ENCODE results near the gene SAFB2. TPM values are rescaled to one million over a fixed set of nuclear protein-coding genes. Genes with fewer than 3 reads are reported as not detected.
A peak's percentile ranks its signal among the peaks of the same experiment; 100 is the strongest.

SAFB2 gene
- 16.6 and 24.2 TPM in 2 replicates for total RNA-seq

DNA sequence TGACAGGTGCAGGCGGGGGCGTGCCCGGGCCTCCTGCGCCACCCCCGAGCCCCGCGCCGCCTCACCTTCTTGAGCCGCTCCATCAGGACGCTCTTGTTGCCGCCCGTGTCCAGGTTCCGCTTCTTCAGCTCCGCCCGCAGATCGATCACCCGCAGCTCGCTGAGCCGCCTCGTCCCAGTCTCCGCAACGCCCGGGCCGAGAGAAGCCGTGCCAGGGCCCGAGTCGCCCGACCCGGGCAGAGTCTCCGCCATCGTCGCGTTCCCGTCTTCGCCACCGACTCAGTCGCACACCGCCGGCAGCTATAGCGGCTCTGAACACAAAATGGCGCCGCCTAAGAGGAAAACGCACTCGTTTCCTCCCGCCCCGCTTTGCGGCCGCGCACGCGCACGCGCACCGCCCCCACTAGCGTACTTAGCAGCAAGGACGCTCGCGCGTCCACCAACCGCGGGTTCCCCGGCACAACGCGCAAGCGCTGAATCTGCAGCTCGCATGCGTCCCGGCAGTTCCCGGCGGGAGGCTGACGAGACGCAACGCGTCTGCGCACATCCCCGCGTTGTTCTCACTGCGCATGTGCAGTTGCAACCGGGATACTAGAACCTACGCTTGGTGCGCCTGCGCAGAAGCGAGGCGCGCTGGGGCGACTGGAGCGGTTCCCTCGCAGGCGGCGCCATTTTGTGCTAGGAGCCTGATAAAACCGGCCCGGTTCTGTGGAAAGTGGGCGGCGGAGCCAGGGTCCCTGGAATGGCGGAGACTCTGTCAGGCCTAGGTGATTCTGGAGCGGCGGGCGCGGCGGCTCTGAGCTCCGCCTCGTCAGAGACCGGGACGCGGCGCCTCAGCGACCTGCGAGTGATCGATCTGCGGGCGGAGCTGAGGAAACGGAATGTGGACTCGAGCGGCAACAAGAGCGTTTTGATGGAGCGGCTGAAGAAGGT is at the start of gene SAFB2, which contains the start of gene SAFB:
SAFB2 (minus strand) TSS at position 312 of the 932 bp plus-strand sequence; CDS start at position 251, 61 bp downstream.
SAFB (plus strand) TSS at position 619 of the 932 bp plus-strand sequence; CDS start at position 742, 123 bp downstream.
- DNase-seq (ENCODE audit: low read depth in 2 of 2) = peak; percentile 100

DNA sequence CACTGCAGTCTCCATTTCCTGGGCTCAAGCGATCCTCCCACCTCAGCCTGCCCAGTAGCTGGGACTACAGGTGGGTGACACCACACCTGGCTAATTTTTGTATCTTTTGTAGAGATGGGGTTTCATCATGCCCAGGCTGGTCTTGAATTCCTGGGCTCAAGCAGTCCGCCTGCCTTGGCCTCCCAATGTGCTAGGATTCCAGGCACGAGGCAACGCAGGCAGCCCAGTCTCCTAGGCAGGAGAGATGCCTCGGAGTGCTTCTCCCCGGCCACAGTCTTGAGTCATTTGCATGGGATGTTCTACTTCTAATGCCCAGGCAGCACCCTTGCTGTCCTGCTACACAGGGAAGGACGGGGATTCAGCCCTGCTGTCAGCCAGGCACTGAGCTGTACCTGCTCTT is 49.0 kb upstream of the SAFB2 start:
- DNase-seq (ENCODE audit: low read depth in 2 of 2) = no peak

DNA sequence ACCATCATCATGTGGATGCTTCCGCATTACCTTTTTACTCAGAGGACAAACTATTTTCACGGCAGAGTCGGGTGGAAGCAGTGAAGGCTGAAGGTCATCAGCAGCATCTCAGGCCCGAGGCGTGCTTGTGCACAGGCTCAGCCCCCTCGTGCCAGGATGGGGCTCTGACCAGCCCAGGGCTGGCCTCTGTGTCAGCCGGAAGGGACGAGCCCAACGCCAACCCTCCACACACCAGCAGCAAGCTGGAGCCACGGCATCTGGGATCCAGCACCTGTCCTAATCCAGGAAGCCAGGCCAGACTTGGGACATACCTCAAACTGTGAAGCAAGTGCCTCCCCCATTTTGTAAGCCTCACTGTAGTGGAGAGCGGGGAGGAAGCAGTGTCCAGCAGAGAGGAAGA is 46.6 kb upstream of the SAFB2 start:
- DNase-seq (ENCODE audit: low read depth in 2 of 2) = no peak

DNA sequence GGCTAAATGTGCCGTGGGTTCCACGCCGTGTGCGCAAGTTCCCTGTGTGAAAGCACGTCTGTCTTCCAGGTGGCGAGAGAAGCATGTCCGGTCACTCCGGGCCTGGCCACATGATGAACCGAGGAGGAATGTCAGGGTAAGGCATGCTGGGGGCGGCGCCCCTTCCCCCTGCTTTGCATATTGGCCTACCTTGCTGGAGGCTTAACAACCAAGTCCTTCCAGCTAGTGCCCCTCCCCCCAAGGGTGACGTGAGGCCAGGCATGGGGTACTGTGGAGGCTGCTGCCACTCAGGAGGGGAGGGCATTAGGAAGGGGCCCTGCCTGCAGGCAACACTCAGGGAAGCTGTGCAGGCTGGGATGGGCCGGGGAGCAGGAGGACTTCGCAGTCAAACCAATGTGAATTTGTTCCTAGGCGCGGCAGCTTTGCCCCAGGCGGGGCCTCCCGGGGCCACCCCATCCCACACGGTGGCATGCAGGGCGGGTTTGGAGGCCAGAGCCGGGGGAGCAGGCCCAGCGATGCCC is 45.2 kb upstream of the SAFB2 start:
- DNase-seq (ENCODE audit: low read depth in 2 of 2) = no peak

DNA sequence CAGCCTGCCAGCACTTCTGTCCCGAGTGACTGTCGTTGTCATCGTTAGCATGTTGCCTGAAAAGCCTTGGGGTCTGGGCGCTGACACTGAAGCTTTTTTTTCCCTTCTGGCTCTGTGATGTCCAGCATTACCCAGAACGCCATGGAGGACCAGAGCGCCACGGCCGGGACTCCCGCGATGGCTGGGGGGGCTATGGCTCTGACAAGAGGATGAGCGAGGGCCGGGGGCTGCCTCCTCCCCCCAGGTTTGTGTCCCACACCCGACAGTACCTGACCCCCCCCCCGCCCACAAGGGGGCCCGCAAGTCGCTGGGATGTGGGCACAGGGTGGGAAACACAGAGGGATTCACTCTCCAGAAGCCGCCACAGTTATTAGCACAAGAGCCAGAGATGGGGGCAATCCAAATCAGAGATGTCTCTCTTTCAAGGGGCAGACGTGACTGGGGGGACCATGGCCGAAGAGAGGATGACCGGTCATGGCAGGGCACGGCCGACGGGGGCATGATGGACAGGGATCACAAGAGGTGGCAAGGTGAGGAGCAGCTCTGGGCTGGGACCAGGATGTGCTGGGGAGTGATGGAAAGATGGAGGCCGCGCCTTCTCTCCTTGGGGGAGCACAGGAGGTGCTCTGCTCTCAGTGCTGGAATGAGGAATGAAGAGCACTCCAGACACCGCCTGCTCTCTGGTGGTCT is 44.5 kb upstream of the SAFB2 start:
- DNase-seq (ENCODE audit: low read depth in 2 of 2) = no peak

DNA sequence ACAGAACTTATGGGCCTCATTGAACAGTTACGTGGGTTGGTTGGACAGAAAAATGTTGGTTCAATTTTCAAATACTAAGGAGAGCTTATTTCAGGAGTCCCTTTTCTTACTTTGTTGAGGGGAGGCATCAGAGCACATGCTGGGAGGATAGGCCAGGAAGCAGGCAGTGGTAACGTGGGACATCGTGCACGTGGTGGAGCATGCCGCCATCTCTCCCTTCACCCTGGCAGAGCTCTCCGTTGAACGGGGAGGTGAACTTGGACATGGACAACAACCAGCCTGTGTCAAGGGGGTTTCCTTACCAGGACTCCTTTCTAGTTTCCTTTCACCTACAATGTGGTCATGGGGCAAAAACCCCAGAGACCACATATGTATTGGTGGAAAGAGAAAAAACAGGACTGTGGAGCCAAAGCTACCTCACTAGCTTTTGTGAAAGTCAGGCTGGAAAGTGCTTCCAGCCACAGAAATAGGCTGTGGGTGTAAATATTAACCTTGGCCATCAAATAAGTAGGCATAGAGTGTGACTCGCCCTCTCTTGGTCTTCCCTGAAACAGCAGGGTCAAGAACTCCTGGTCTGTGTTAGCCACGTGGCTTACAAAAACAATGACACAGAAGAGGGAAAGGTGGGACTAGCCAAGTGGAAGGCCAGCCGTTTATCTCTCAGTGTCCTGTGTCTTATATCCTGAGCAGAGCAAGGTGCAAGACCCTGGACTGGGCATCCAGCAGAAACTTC is 43.4 kb upstream of the SAFB2 start:
- peak; percentile 61 to 71 for DNase-seq (ENCODE audit: low read depth in 2 of 2)

DNA sequence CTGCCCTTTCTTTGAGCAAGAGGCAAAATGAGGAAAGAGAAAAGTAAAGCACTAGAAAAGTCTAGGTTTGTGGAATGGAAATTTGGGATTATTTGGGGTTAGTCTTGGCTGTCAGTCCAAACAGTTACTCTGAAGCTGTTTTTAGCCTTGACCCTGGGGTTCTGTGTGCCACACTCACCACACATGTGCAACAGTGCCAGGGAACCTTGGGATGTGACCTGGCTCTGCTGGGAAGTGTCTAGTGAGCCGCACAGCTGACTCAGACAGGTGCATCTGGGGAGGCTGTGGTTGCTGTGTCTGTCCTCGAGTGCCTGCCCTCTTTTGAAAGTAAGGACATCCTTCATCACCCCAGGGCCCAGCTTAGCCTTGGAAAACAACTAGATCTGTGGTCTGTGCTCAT is 41.9 kb upstream of the SAFB2 start:
- DNase-seq (ENCODE audit: low read depth in 2 of 2) = no peak

DNA sequence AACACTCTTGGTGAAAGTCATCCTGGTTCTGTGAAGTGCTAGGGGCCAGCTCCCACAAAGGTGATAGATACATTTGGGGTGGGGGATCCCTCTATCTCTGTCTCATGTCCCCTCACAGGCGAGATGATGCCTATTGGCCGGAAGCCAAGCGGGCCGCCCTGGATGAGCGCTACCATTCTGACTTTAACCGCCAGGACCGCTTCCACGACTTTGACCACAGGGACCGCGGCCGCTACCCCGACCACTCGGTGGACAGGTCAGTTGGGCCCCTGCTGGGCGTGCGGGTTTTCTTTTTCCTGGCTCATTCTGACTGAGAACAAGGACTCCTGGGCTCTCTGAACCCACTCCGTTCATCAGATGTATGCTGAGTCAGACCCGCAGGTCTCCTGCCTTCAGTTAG is 41.3 kb upstream of the SAFB2 start:
- no peak for DNase-seq (ENCODE audit: low read depth in 2 of 2)

DNA sequence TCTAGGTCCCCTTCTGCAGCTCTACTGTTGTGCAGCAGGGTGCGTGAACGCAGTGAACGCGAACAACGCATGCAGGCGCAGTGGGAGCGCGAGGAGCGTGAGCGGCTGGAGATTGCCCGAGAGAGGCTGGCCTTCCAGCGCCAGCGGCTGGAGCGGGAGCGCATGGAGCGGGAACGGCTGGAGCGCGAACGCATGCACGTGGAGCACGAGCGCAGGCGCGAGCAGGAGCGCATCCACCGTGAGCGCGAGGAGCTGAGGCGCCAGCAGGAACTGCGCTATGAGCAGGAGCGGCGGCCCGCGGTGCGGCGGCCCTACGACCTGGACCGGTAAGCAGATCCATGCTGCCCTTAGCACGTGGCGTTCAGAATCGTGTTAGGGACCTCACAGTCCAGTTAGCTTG is 38.9 kb upstream of the SAFB2 start:
- DNase-seq (ENCODE audit: low read depth in 2 of 2) = no peak

DNA sequence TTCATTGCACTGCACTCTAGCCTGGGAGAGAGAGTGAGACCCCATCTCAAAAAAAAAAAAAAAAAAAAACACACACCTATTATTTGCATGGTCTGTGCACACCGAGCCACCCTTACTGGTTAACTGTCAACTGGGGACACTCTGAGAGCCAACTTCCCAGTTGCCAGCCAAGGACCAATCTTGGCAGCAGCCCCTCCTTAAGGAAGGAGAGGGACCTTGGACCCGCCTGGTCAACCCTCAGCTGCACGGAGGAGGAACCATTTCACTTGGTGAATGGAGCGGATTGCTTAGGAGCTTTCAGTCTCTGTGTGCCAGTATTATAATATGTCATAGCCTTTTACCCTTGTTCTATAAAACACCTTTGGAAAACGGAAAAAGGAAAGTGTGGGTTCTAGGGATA is 32.8 kb upstream of the SAFB2 start:
- DNase-seq (ENCODE audit: low read depth in 2 of 2) = no peak

DNA sequence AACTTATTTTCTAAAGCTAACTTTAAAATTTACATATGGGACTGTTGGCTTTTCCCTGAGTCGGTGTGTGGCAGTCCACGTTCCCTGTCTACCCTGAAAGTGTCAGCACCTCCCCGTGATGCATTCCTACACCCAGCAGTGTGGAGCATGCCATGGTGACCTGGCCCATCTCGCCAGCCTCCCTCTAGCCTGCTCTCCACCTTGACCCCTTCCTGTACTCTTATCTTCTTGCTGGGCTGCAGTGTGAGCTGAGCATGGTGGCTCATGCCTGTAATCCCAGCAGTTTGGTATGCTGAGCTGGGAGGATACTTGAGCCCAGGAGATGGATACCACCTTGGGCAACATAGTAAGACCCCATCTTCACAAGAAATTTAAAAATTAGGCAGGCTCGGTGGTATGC is 32.4 kb upstream of the SAFB2 start:
- DNase-seq (ENCODE audit: low read depth in 2 of 2) = no peak

DNA sequence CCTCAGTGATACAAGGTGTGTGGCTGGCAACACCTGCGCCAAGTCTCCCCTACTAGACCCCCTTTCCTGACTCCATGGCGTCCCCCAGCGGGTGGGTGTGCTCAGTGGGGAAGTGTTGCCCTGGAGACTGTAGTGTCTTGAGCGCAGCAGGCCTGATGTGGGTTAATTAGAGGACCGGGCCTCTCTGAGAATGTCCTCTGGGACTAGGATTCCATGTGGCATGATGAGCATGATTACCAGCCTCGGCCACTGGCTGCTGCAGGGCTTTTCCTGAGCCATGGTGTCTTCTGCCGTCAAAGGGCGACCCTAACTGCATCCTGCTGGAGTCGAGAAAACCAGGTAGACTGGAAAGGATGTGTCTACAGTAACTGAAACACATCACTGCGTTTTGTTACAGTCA is 29.7 kb upstream of the SAFB2 start:
- DNase-seq (ENCODE audit: low read depth in 2 of 2) = no peak

DNA sequence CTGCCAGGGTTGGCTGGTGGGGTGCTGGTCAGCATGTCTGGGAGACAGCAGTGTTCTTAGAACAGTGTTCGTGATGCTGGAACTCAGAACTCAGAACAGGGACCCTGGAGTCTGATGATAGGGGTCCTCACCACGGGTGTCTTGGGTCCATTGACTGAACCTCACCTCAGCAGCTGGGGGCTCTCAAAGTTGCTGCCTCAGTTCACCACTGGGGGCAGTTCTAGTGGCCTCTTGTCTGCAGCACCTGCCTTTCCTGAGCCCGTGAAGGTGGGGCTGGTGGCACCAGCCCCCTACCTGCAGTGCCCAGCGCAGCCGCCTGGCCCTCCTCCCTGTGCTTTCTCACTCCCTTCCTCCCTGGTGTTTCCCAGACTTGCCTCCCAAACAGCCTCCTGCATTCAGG is 28.8 kb upstream of the SAFB2 start:
- DNase-seq (ENCODE audit: low read depth in 2 of 2) = no peak

DNA sequence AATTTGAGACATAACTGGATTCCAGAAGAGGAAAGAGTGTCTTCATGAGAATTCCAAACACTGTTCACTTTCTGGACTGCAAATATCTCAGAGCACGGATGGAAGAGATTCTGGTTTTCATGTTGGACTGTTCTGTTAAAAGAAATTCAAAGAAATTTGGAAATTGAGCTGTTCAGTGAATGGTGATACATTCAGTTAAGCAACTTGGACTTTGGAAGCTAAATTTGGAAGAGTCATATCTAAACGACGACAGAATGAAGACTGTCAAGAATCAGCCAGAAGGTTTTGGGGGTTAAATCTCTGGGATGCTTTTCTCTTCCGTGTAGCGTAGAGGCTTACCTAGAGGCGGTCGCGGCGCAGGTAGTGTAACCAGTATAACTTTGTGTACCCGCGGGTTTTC is 25.9 kb upstream of the SAFB2 start:
- DNase-seq (ENCODE audit: low read depth in 2 of 2) = no peak

DNA sequence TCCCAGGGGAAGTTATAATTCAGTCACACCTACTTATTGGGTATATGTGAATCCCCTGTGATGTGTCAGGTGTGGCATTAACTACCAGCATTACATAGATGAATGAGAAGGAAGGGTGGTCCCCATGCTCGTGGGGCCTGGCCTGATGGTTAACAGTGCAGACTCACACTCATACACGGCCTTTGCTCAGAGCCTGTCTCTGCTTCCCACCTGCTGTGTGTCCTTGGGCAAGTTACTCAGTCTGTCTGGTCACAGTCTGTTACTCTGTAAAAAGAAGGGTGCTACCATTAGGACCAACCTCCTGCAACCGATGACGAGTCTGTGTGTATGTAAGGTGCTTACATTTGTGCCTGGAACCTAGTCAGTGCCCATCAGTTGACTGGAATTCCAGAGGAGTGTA is 24.1 kb upstream of the SAFB2 start:
- DNase-seq (ENCODE audit: low read depth in 2 of 2) = no peak

DNA sequence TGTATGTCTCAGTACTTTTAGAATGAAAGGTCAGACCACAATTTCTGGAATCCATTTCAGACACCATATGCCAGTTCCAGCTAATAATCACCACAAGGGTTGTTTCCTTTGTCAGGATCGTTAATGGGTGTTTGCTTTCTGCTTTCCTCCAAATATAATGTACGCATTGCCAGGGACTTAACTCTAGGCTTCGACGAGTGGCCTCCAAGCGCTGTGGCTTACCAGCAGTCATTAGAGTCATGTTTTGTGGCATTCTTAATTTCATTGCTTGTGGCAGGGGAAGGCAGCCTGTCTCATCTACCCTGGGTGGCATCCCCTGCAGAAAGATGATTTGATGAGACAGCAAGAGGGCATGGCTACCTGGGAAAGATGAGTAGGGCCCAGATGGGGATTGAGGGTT is 22.8 kb upstream of the SAFB2 start:
- DNase-seq (ENCODE audit: low read depth in 2 of 2) = no peak

DNA sequence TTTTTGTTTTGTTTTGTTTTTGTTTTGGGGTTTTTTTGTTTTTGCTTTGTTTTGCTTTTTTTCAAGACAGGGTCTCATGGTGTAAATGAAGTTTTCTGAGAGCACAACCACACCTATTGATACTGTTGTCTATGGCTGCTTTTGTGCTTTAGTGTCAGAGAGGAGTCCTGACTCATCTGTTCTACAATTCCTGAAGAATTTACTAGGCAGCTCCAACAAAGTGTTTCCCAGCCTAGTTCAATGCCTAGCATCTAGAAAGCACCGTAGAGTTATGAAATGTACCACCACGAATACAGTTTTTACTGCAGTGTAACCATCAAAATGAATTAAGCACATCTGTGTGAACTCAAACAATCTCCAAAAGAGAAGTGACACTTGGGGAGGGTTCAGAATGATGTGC is 21.5 kb upstream of the SAFB2 start:
- no peak for DNase-seq (ENCODE audit: low read depth in 2 of 2)

DNA sequence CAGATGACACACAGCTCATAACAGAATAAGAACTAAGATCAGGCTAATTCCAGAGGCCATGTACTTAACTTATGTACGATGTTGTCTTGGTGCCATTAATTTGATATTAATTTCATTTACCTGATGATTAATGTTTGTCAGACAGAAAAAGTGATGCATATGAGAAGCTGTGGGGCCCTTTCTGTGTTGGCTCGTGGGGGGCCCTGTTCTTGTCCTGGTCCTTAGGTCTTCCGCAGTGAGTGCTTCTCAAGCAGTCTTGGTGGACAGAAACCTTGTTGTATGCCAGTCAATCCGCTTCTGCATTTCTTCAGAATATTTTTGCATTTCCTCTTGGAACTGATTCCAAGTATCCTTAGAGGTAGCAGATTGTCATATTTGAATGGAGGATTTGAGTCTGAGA is 20.5 kb upstream of the SAFB2 start:
- no peak for DNase-seq (ENCODE audit: low read depth in 2 of 2)

DNA sequence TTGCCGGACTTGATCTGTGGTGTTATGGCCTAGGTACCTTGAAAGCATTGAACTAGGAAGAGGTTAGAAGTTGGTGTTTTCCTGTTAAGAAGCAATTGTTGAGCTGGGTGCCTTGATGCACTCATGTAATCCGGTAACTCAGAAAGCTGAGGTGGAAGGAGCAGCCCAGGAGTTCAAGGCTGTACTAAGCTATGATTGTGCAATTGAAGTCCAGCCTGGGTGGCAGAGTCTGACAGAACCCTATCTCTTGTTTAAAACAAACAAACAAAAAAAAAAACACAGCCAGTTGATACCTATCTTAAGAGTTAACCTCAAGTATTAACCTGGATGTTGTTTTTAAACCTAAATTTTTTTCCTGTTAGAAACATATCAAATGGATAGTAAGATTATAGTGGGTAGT is 19.6 kb upstream of the SAFB2 start:
- no peak for DNase-seq (ENCODE audit: low read depth in 2 of 2)

DNA sequence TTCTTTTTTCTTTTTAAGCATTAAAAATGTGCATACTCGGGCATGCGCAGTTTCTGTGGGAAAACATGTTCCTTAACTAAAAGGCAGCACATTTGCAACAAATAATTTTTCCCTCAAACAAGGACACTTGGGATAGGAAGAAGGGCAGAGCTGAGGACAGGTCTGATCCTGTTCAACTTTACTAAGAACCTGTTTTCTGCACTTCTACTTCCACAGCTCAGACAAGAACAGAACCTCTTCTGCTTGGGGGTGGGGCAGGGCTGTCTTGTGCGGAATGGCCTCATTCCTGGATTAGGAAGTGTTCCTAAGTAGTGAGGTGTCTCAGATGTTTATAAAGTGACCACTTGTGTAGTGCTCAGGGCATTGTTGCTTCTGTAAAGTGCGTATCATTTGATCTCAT is 18.6 kb upstream of the SAFB2 start:
- DNase-seq (ENCODE audit: low read depth in 2 of 2) = no peak

DNA sequence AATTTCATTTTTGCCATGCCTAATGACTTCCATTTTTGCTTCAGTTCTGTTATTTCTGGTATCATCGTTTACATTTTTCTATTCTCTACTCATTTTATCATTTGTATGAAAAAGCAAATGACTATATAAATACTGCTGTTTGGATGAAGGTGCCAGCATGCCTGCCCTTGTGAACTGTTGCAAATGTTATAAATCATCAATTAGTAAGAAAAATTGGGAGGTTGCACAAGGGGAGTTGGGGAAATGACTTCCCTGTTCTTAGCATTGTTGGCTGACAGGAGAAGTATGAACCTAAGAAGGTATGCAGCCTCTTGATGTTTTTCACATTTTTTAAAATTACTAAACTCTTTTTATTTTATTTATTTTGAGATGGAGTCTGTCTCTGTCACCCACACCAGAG is 15.4 kb upstream of the SAFB2 start:
- DNase-seq (ENCODE audit: low read depth in 2 of 2) = no peak

DNA sequence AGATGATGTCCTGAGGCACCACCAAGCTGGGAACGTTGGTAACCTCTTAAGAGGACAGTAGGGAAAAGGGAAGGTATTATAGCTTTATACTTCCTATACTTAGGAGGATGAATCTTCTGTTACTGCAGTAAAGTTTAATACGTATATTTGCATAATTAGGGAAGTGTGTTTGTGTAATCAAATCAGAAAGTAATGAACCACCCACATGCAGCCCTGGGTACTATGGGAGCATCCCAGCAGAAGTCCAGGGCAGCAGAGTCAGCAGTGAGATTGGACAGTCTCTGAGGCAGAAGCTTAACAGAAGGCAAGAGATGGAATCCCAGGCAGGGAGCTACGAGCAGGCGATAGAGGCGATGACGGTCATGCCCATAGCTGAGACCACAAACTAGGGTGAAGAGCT is 12.9 kb upstream of the SAFB2 start:
- no peak for DNase-seq (ENCODE audit: low read depth in 2 of 2)
